Heart left ventricle (tissue), 16 donors: ENCODE measurements around the gene SRRM4. TPM values are rescaled to one million over a fixed set of nuclear protein-coding genes. Genes with fewer than 3 reads are reported as not detected.

ENCODE experiments used
- ATAC-seq, 4 donors: fragments of 200-7000 bp; cut with Tn5 transposase; one replicate each; pipeline ENCODE4 v1.9.1; 2020 to 2022; ENCODE audit warnings: moderate library complexity in 4 of 4, mild to moderate bottlenecking in 3 of 4, moderate number of reproducible peaks in 1 of 4
- DNase-seq, 5 donors: peaks; one replicate each; pipeline ENCODE4 v3.0.0-alpha.2; 2020
- H3K27ac ChIP-seq, 12 donors: fragments of 200-600 bp; sonication (generic) in 4 of 12; one replicate each; pipeline versions ENCODE4 v1.5.0 to v1.8.0; 2016 to 2022; ENCODE audit warnings: mild to moderate bottlenecking in 2 of 12
- H3K27me3 ChIP-seq, 9 donors: fragments of 200-600 bp; sonication (generic) in 2 of 9; one replicate each; pipeline versions ENCODE4 v1.5.1 to v1.8.0; 2016 to 2022; ENCODE audit warnings: mild to moderate bottlenecking in 3 of 9
- H3K36me3 ChIP-seq, 9 donors: fragments of 200-600 bp; sonication (generic) in 2 of 9; one replicate each; pipeline versions ENCODE4 v1.5.0 to v1.8.0; 2018 to 2022; ENCODE audit warnings: mild to moderate bottlenecking in 2 of 9
- H3K4me1 ChIP-seq, 12 donors: fragments of 200-600 bp; sonication (generic) in 4 of 12; one replicate each; pipeline versions ENCODE4 v1.5.0 to v1.8.0; 2016 to 2022; ENCODE audit warnings: mild to moderate bottlenecking in 3 of 12
- H3K4me3 ChIP-seq, 12 donors: fragments of 200-600 bp; sonication (generic) in 4 of 12; one replicate each; pipeline versions ENCODE4 v1.5.0 to v1.8.0; 2017 to 2022; ENCODE audit warnings: mild to moderate bottlenecking in 9 of 12, moderate library complexity in 4 of 12
- H3K9me3 ChIP-seq, 12 donors: fragments of 200-600 bp; sonication (generic) in 4 of 12; one replicate each; pipeline versions ENCODE4 v1.5.0 to v1.8.0; 2016 to 2022; ENCODE audit warnings: mild to moderate bottlenecking in 1 of 12
- CTCF ChIP-seq, 12 donors: fragments of 200-600 bp; sonication (generic) in 4 of 12; IDR thresholded peaks; one replicate each; pipeline versions ENCODE4 v1.5.0 to v1.8.0; 2018 to 2022; ENCODE audit warnings: antibody characterized with exemption in 12 of 12, mild to moderate bottlenecking in 5 of 12
- POLR2A ChIP-seq, 2 donors: fragments of 450-650 bp; IDR thresholded peaks; one replicate each; pipeline ENCODE4 v1.6.1; 2017; ENCODE audit warnings: antibody characterized with exemption in 2 of 2, mild to moderate bottlenecking in 2 of 2, moderate library complexity in 2 of 2
- WGBS, 4 donors: extraction: QIAGEN DNeasy Blood & Tissue Kit in 2 of 4; methylation state at CpG; one replicate each; pipeline versions ENCODE4 v1.1.5 to v1.1.7; 2013 to 2018; 5-methylcytosine and 5-hydroxymethylcytosine counted together
- intact Hi-C, 10 donors: fragments of 100-400 bp; cut with DNase I; formaldehyde crosslinking; loops; one replicate each; pipeline versions ENCODE4 v1.11.1 to v1.14.2; 2022
- polyA plus RNA-seq, 2 donors: library from polyadenylated mRNA; stranded (reverse); fragments of 200-250 nt; gene quantifications; one replicate each; pipeline ENCODE4 v1.2.3, GENCODE V29; 2013
- total RNA-seq, 9 donors: library from RNA; depleted of rRNA in 2 of 9; stranded (reverse); fragments of >200 nt in 2 of 9; fragmentation: NEBNext Ultra II Directional in 3 of 9; extraction: Animal tissue kit (Norgen Biotek cat#: 25700) in 3 of 9; gene quantifications; one replicate each; pipeline versions ENCODE4 v1.1.0 to v1.2.4, GENCODE V29; 2016 to 2023
- donor health status: ischemic (EF 13 %, LVEDD 7.1; RV severe dilation, severe dysfunction).
- donor health status: healthy with polysubstance abuse.
- donor health status: DM: no; HTN: yes; CAD: no.
- donor health status: DM: no; HTN: no; CAD: no.
- donor health status: ischemic (EF 25% LVEDD 6.9; RV normal size, moderate dysfunction).
- donor health status: ischemic (EF 25% LVEDD 5.7; RV mildly dilated, moderate dysfunction).
- donor health status: healthy.
- donor health status: DM: yes; HTN: yes; CAD: no.
- donor health status: ischemic (EF 35%, LVEDD 5.7; RV mildly dilated, moderate dysfunction).
- donor health status: nonischemic (EF 11% LVEDD 7.7; RV severe dilation, severe dysfunction).
- donor health status: DM: yes; HTN: yes; CAD: no.
- donor health status: PGD.
- donor health status: ischemic (EF 29% LVEDD 5.4; RV normal size, mild dysfunction).
- donor health status: nonischemic (EF 23%, LVEDD 6.1; RV moderate dilation, normal function).

The SRRM4 gene
- total and polyA plus RNA-seq, 11 donors: 0.04 to 0.57 (median 0.27) TPM; not detected in 1

- peaks cover 0 to 6% (median 0%) of the 10 kb centered on the region in 12 donors for H3K9me3 ChIP-seq
- TF ChIP-seq CTCF (IDR thresholded peaks at IDR 0.05): no peak
- ATAC-seq (no peak), DNase-seq (no peak)
- H3K27me3 ChIP-seq: peaks cover 0 to 18% (median 0%) of the 10 kb centered on the region in 9 donors
- intact Hi-C loops: no loop called here
- H3K4me1 ChIP-seq: no peaks in the 10 kb centered on the region
- 63 to 71% (median 64%) methylated on average over 2 of the region's 2 CpGs for WGBS, 4 donors
- H3K27ac ChIP-seq: no peak overlapping the region
- no peaks in the 10 kb centered on the region for H3K36me3 ChIP-seq
- no peak overlapping the region for H3K4me3 ChIP-seq
These were observed 21.3 kb upstream of the SRRM4 start for GRCh38 chr12:118959985-118960560.

GRCh38 chr12:118960865-118961264 lies 20.5 kb upstream of the SRRM4 start:
- TF ChIP-seq CTCF (IDR thresholded peaks at IDR 0.05) (no peak), POLR2A (IDR thresholded peaks at IDR 0.05) (no peak)
- Histone ChIP-seq H3K4me3 (no peak overlapping the region), H3K4me1 (no peaks in the 10 kb centered on the region), H3K9me3 (peaks cover 0 to 6% (median 0%) of the 10 kb centered on the region in 12 donors), H3K27ac (no peak overlapping the region), H3K36me3 (no peaks in the 10 kb centered on the region), H3K27me3 (peaks cover 0 to 18% (median 0%) of the 10 kb centered on the region in 9 donors)
- 76 to 80% (median 79%) methylated on average over 6 of the region's 6 CpGs for WGBS, 4 donors
- intact Hi-C loops: no loop called here
- DNase-seq (no peak), ATAC-seq (no peak)

- 39 to 48% (median 43%) methylated on average over 5 of the region's 5 CpGs for WGBS, 4 donors
- DNase-seq: no peak
- Histone ChIP-seq H3K27me3 (peaks cover 0 to 20% (median 5%) of the 10 kb centered on the region in 9 donors), H3K4me1 (no peaks in the 10 kb centered on the region), H3K9me3 (peaks cover 0 to 10% (median 0%) of the 10 kb centered on the region in 12 donors), H3K27ac (no peak overlapping the region), H3K4me3 (no peak overlapping the region), H3K36me3 (no peaks in the 10 kb centered on the region)
- ATAC-seq: no peak
- intact Hi-C loops: no loop called here
- TF ChIP-seq CTCF (IDR thresholded peaks at IDR 0.05) (no peak), POLR2A (IDR thresholded peaks at IDR 0.05) (no peak)
These were observed 16.4 kb upstream of the SRRM4 start for GRCh38 chr12:118964988-118965387.

- Histone ChIP-seq H3K4me3 (no peak overlapping the region), H3K27ac (no peak overlapping the region), H3K27me3 (peaks cover 0 to 31% (median 6%) of the 10 kb centered on the region in 9 donors), H3K36me3 (no peaks in the 10 kb centered on the region), H3K9me3 (peaks cover 0 to 7% (median 0%) of the 10 kb centered on the region in 12 donors), H3K4me1 (no peaks in the 10 kb centered on the region)
- WGBS, 4 donors: 55 to 64% (median 61%) methylated on average over 5 of the region's 5 CpGs
- no peak for TF ChIP-seq CTCF (IDR thresholded peaks at IDR 0.05)
- TF ChIP-seq POLR2A (IDR thresholded peaks at IDR 0.05): no peak
- ATAC-seq (no peak), DNase-seq (no peak)
- intact Hi-C loops: loop anchor here in 3 of 10 donors (10.0 kb wide), 2 partner anchors 444 to 574 kb away; no protein-coding TSS in a partner anchor
These were observed 10.5 kb upstream of the SRRM4 start for GRCh38 chr12:118970856-118971255.
